A549 (cell line): ENCODE data around the gene EPN1. TPM values are rescaled to one million over a fixed set of nuclear protein-coding genes. Genes with fewer than 3 reads are reported as not detected.

Experiments
- ATAC-seq, 2 experiments: fragments of 200-7000 bp in 1 of 2; fragments of >200 bp in 1 of 2; cut with Nextera tagmentation in 1 of 2; cut with Tn5 transposase in 1 of 2; 3 replicates each; pipeline versions ENCODE4 v1.8.0 to v1.9.1; 2018 to 2020; ENCODE audit warnings: mild to moderate bottlenecking in 1 of 2, moderate library complexity in 1 of 2
- CTCF ChIA-PET: fragments of 300-600 bp; sonication (Branson Sonifier 250); formaldehyde crosslinking; extraction: SDS; loops from one replicate; lab custom pipeline; 2021; ENCODE audit warnings: antibody characterized with exemption, inconsistent platforms; lab: Yijun Ruan, JAX
- POLR2A ChIA-PET: fragments of 350-600 bp; formaldehyde crosslinking; extraction: SDS; loops from one replicate; lab custom pipeline; 2021; ENCODE audit warnings: antibody characterized with exemption, inconsistent platforms; lab: Yijun Ruan, JAX
- DNase-seq, 2 experiments: peaks; one replicate each; pipeline versions ENCODE4 v3.0.0 to v3.0.0-alpha.2; 2011 to 2016; ENCODE audit warnings: low read depth in 1 of 2, low spot score in 1 of 2
- FAIRE-seq: peaks from 2 replicates; lab custom pipeline; 2011; peaks lifted over from hg19 to GRCh38; lab: Jason Lieb, UNC
- H3K27ac ChIP-seq, 2 experiments: fragments of >200 bp; sonication (Bioruptor Twin); formaldehyde crosslinking; 3 replicates each; pipeline ENCODE4 v1.5.1; 2016 to 2017
- H3K4me1 ChIP-seq: fragments of >200 bp; sonication (Bioruptor Twin); formaldehyde crosslinking; 3 replicates; pipeline ENCODE4 v1.6.1; 2016
- H3K4me2 ChIP-seq: fragments of >200 bp; sonication (Bioruptor Twin); formaldehyde crosslinking; 3 replicates; pipeline ENCODE4 v1.6.1; 2016
- H3K4me3 ChIP-seq: fragments of >200 bp; sonication (Bioruptor Twin); formaldehyde crosslinking; 3 replicates; pipeline ENCODE4 v1.5.1; 2016
- H3K9me3 ChIP-seq: fragments of >200 bp; sonication (Bioruptor Twin); formaldehyde crosslinking; 3 replicates; pipeline ENCODE4 v1.6.1; 2016
- BCL3 ChIP-seq: fragments of >200 bp; sonication (Bioruptor Twin); formaldehyde crosslinking; IDR thresholded peaks from 3 replicates; pipeline ENCODE4 v1.6.1; 2016
- BHLHE40 ChIP-seq: IDR thresholded peaks from 2 replicates; pipeline ENCODE4 v1.6.1; 2012; ENCODE audit warnings: low read depth, low read length, inconsistent platforms
- CHD2 ChIP-seq: fragments of 150-350 bp; IDR thresholded peaks from 2 replicates; pipeline ENCODE4 v1.6.1; 2014; ENCODE audit warnings: low read length; ENCODE audit not compliant: partially characterized antibody
- CHD4 ChIP-seq: fragments of 200-600 bp; sonication (generic); IDR thresholded peaks from 2 replicates; pipeline ENCODE4 v1.6.1; 2016; ENCODE audit warnings: antibody characterized with exemption, mild to moderate bottlenecking, borderline replicate concordance
- CTCF ChIP-seq: fragments of >200 bp; sonication (Bioruptor Twin); formaldehyde crosslinking; IDR thresholded peaks from 3 replicates; pipeline ENCODE4 v1.5.1; 2016
- ELK1 ChIP-seq: fragments of 150-350 bp; IDR thresholded peaks from 2 replicates; pipeline ENCODE4 v1.6.1; 2014; ENCODE audit warnings: low read depth, mild to moderate bottlenecking, low read length
- EP300 ChIP-seq, 2 experiments: fragments of >200 bp; sonication (Bioruptor Twin); formaldehyde crosslinking; IDR thresholded peaks; 2 replicates in 1 of 2; 3 replicates in 1 of 2; pipeline ENCODE4 v1.6.1; 2016 to 2017
- FOSL2 ChIP-seq, 2 experiments: fragments of 450-650 bp in 1 of 2; fragments of >200 bp in 1 of 2; sonication (Bioruptor Twin) in 1 of 2; formaldehyde crosslinking; IDR thresholded peaks; 2 replicates each; pipeline versions ENCODE4 v1.5.0 to v1.6.1; 2016 to 2020; ENCODE audit warnings: mild to moderate bottlenecking in 1 of 2, moderate library complexity in 1 of 2
- HOXA7 ChIP-seq: fragments of 250-450 bp; sonication (Bioruptor Pico); IDR thresholded peaks from 2 replicates; pipeline ENCODE4 v1.5.0; 2020; ENCODE audit warnings: mild to moderate bottlenecking, moderate library complexity
- HOXB13 ChIP-seq: fragments of 250-450 bp; sonication (Bioruptor Pico); IDR thresholded peaks from 2 replicates; pipeline ENCODE4 v1.5.0; 2020; ENCODE audit warnings: low read depth, mild to moderate bottlenecking, moderate library complexity
- KDM5A ChIP-seq: fragments of 200-600 bp; sonication (generic); IDR thresholded peaks from 2 replicates; pipeline ENCODE4 v1.6.1; 2016; ENCODE audit warnings: antibody characterized with exemption, mild to moderate bottlenecking
- MAFK ChIP-seq: fragments of 450-650 bp; IDR thresholded peaks from 2 replicates; pipeline ENCODE4 v1.6.1; 2014; ENCODE audit not compliant: partially characterized antibody
- MAX ChIP-seq: IDR thresholded peaks from 2 replicates; pipeline ENCODE4 v1.6.1; 2012
- NFE2L2 ChIP-seq: fragments of 150-350 bp; conservative IDR thresholded peaks from 2 replicates; pipeline ENCODE4 v1.6.1; 2014; ENCODE audit warnings: low read length
- TP53 ChIP-seq: fragments of 250-450 bp; sonication (Bioruptor Pico); IDR thresholded peaks from 2 replicates; pipeline ENCODE4 v1.5.0; 2021; ENCODE audit warnings: mild to moderate bottlenecking, moderate library complexity
- USF2 ChIP-seq: fragments of 450-650 bp; IDR thresholded peaks from 2 replicates; pipeline ENCODE4 v1.6.1; 2014; ENCODE audit warnings: antibody characterized with exemption
- ZNF302 ChIP-seq: fragments of 250-450 bp; sonication (Bioruptor Pico); IDR thresholded peaks from 2 replicates; pipeline ENCODE4 v1.9.0; 2021; ENCODE audit warnings: inconsistent platforms, mild to moderate bottlenecking, moderate library complexity
- WGBS: methylation state at CpG from one replicate; pipeline ENCODE4 v1.1.6; 2017; ENCODE audit errors: missing lambda C conversion rate; 5-methylcytosine and 5-hydroxymethylcytosine counted together
- polyA plus RNA-seq, 4 experiments: library from polyadenylated mRNA; depleted of rRNA in 3 of 4; stranded (reverse); fragments of >200 nt; fragmentation: RNase III in 1 of 4; extraction: RNeasy Plus Mini Kit Qiagen cat#74134 plus additional on column Dnase treatment in 1 of 4; gene quantifications; 2 replicates in 3 of 4; 3 replicates in 1 of 4; pipeline ENCODE4 v1.2.3, GENCODE V29; 2011 to 2017

The EPN1 gene
- polyA plus RNA-seq, 2 of the 4 experiments (the other 2 are of a cell fraction) = 43.7 to 139 TPM

- ChIA-PET CTCF (interaction anchor here (1.2 to 1.3 kb wide), 2 partner anchors 9 to 24 kb away, joined by 4 to 7 read pairs; no protein-coding TSS in a partner anchor), POLR2A (no interaction called here)
- ATAC-seq (no peak), DNase-seq (no peak), FAIRE-seq (no peak)
- no peak overlapping the region for H3K27ac ChIP-seq
- no peaks in the 10 kb centered on the region for H3K4me1 ChIP-seq
- TF ChIP-seq TP53 (CRISPR knock-in tag) = no peak
- TF ChIP-seq USF2 = no peak
- no peak for TF ChIP-seq HOXA7 (CRISPR knock-in tag)
- TF ChIP-seq EP300 (IDR thresholded peaks at IDR 0.05) = no peak
- TF ChIP-seq KDM5A = no peak
- 97% methylated on average over 23 of the region's 23 CpGs for WGBS
- H3K4me2 ChIP-seq = no peak overlapping the region
- no peaks in the 10 kb centered on the region for H3K9me3 ChIP-seq
- no peak overlapping the region for H3K4me3 ChIP-seq
Observed at GRCh38 chr19:55695511-55696290, 20.7 kb downstream of the EPN1 start.

- no peak for ATAC-seq
- Histone ChIP-seq H3K4me1 (no peaks in the 10 kb centered on the region), H3K4me2 (no peak overlapping the region), H3K4me3 (no peak overlapping the region), H3K9me3 (no peaks in the 10 kb centered on the region), H3K27ac (no peak overlapping the region)
- CTCF ChIA-PET = interaction anchor here (1.2 to 1.3 kb wide), 2 partner anchors 8 to 25 kb away, joined by 4 to 7 read pairs; no protein-coding TSS in a partner anchor
- TF ChIP-seq CHD4 (no peak), BCL3 (no peak), ZNF302 (no peak), HOXB13 (no peak), CHD2 (no peak), ELK1 (no peak), CTCF (no peak), NFE2L2 (no peak), BHLHE40 (no peak), KDM5A (no peak), FOSL2 (IDR thresholded peaks at IDR 0.05) (no peak), FOSL2 (CRISPR knock-in tag; IDR thresholded peaks at IDR 0.05) (no peak), MAX (no peak), MAFK (no peak)
- WGBS = 95% methylated on average over 19 of the region's 20 CpGs
- POLR2A ChIA-PET = no interaction called here
- FAIRE-seq = no peak
- DNase-seq = no peak
Observed at GRCh38 chr19:55696301-55697068, 21.5 kb downstream of the EPN1 start.
